ENCODE measurements around the gene TPCN1. TPM values are rescaled to one million over a fixed set of nuclear protein-coding genes. Genes with fewer than 3 reads are reported as not detected.

TPCN1 gene
- polyA plus RNA-seq, 1 experiment: 10.9 TPM

- no peak for TF ChIP-seq CTCF (IDR thresholded peaks at IDR 0.05; ENCODE audit: low read depth, low read length)
- Histone ChIP-seq H3K9me3 (ENCODE audit: control insufficient read depth, insufficient read depth, low read length) (no peaks in the 10 kb centered on the region), H3K27ac (ENCODE audit: low read depth, low read length) (no peak overlapping the region), H3K27me3 (ENCODE audit: control insufficient read depth, insufficient read depth, low read length) (no peaks in the 10 kb centered on the region), H3K4me3 (ENCODE audit: low read depth, low read length) (no peak overlapping the region)
- CTCF ChIA-PET: no interaction called here
- no peak for DNase-seq (ENCODE audit: low read depth, low spot score)
- POLR2A ChIA-PET: no interaction called here
These were observed 56.9 kb downstream of the TPCN1 start for GRCh38 chr12:113278141-113278540.

GRCh38 chr12:113278633-113279032 lies 57.4 kb downstream of the TPCN1 start:
- Histone ChIP-seq H3K27me3 (ENCODE audit: control insufficient read depth, insufficient read depth, low read length) (no peaks in the 10 kb centered on the region), H3K4me3 (ENCODE audit: low read depth, low read length) (no peak overlapping the region), H3K27ac (ENCODE audit: low read depth, low read length) (no peak overlapping the region), H3K9me3 (ENCODE audit: control insufficient read depth, insufficient read depth, low read length) (no peaks in the 10 kb centered on the region)
- POLR2A ChIA-PET: no interaction called here
- no peak for TF ChIP-seq CTCF (IDR thresholded peaks at IDR 0.05; ENCODE audit: low read depth, low read length)
- no peak for DNase-seq (ENCODE audit: low read depth, low spot score)
- CTCF ChIA-PET: no interaction called here

DNA sequence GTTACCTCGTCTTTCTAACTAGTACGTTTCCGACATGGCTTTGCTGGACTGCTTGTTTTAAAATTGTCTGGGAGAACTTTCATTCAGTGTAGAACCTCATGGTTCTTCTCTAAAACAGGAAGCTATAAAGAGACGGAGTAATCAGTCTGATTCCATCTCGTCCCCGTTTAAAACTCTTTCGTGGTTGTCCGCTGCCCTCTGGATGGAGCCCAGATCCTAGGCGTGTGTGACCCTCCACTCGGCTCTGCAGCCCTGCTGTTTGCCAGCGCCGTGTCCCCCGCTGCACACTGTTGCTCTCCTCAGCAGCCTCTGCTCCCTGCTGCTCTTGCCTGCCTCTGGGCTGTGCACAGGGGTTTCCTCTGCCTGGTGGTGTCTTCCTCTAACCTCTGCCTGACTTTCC lies 63.5 kb downstream of the TPCN1 start:
- no peaks in the 10 kb centered on the region; the same call in 1 of the 2 replicates for H3K9me3 ChIP-seq (ENCODE audit: control insufficient read depth, insufficient read depth, low read length)
- CTCF ChIA-PET: interaction anchor here (0.5 kb wide), 1 partner anchor 73 kb away, joined by 9 read pairs; no protein-coding TSS in a partner anchor
- H3K4me3 ChIP-seq (ENCODE audit: low read depth, low read length): no peak overlapping the region
- no peaks in the 10 kb centered on the region for H3K27me3 ChIP-seq (ENCODE audit: control insufficient read depth, insufficient read depth, low read length)
- POLR2A ChIA-PET: no interaction called here
- TF ChIP-seq CTCF (IDR thresholded peaks at IDR 0.05; ENCODE audit: low read depth, low read length): no peak
- no peak overlapping the region for H3K27ac ChIP-seq (ENCODE audit: low read depth, low read length)
- DNase-seq (ENCODE audit: low read depth, low spot score): no peak

GRCh38 chr12:113285679-113286610 lies 64.7 kb downstream of the TPCN1 start:
- Histone ChIP-seq H3K9me3 (ENCODE audit: control insufficient read depth, insufficient read depth, low read length) (no peaks in the 10 kb centered on the region; the same call in 1 of the 2 replicates), H3K27me3 (ENCODE audit: control insufficient read depth, insufficient read depth, low read length) (no peaks in the 10 kb centered on the region), H3K4me3 (ENCODE audit: low read depth, low read length) (no peak overlapping the region), H3K27ac (ENCODE audit: low read depth, low read length) (no peak overlapping the region)
- no peak for TF ChIP-seq CTCF (IDR thresholded peaks at IDR 0.05; ENCODE audit: low read depth, low read length)
- CTCF ChIA-PET: interaction anchor here (0.5 kb wide), 1 partner anchor 89 kb away, joined by 3 read pairs; no protein-coding TSS in a partner anchor
- POLR2A ChIA-PET: no interaction called here
- DNase-seq (ENCODE audit: low read depth, low spot score): no peak

GRCh38 chr12:113286712-113287111 lies 65.4 kb downstream of the TPCN1 start:
- Histone ChIP-seq H3K27me3 (ENCODE audit: control insufficient read depth, insufficient read depth, low read length) (no peaks in the 10 kb centered on the region), H3K4me3 (ENCODE audit: low read depth, low read length) (no peak overlapping the region), H3K27ac (ENCODE audit: low read depth, low read length) (no peak overlapping the region), H3K9me3 (ENCODE audit: control insufficient read depth, insufficient read depth, low read length) (no peaks in the 10 kb centered on the region; the same call in 1 of the 2 replicates)
- no peak for TF ChIP-seq CTCF (IDR thresholded peaks at IDR 0.05; ENCODE audit: low read depth, low read length)
- CTCF ChIA-PET: no interaction called here
- POLR2A ChIA-PET: no interaction called here
- DNase-seq (ENCODE audit: low read depth, low spot score): no peak

Measured in AG04450 (cell line).